K562 (cell line): Measurements from ENCODE around the gene CDK9. TPM values are rescaled to one million over a fixed set of nuclear protein-coding genes. Genes with fewer than 3 reads are reported as not detected.
A peak's percentile ranks its signal among the peaks of the same experiment; 100 is the strongest.

ENCODE experiments used
- ATF3 ChIP-seq, 2 experiments: fragments of 450-650 bp in 1 of 2; sonication (generic) in 1 of 2; formaldehyde crosslinking in 1 of 2; IDR thresholded peaks in 1 of 2; conservative IDR thresholded peaks in 1 of 2; 2 replicates each; pipeline versions ENCODE4 v1.6.1 to v1.8.1; 2016 to 2023; ENCODE audit warnings: mild to moderate bottlenecking in 2 of 2, moderate library complexity in 2 of 2, inconsistent platforms in 1 of 2, missing genetic modification reagents in 1 of 2
- BRD9 ChIP-seq: fragments of 450-650 bp; IDR thresholded peaks from 2 replicates; pipeline ENCODE4 v1.6.1; 2018; ENCODE audit warnings: low read depth; ENCODE audit not compliant: partially characterized antibody
- CHAMP1 ChIP-seq: fragments of 450-650 bp; IDR thresholded peaks from 2 replicates; pipeline ENCODE4 v1.6.1; 2016; ENCODE audit warnings: mild to moderate bottlenecking
- CTBP1 ChIP-seq: fragments of 450-650 bp; IDR thresholded peaks from 2 replicates; pipeline ENCODE4 v1.6.1; 2016; ENCODE audit warnings: borderline replicate concordance
- EP300 ChIP-seq: IDR thresholded peaks from 2 replicates; pipeline ENCODE4 v1.6.1; 2012; ENCODE audit warnings: low read length, improper control_type of control experiment
- HES1 ChIP-seq: fragments of 450-650 bp; IDR thresholded peaks from 2 replicates; pipeline ENCODE4 v1.6.1; 2016; ENCODE audit warnings: low read depth, mild to moderate bottlenecking, moderate library complexity
- HMBOX1 ChIP-seq: sonication (generic); IDR thresholded peaks from 2 replicates; pipeline ENCODE4 v1.6.1; 2016
- JUND ChIP-seq, 2 experiments: IDR thresholded peaks; 2 replicates in 1 of 2; 3 replicates in 1 of 2; pipeline ENCODE4 v1.6.1; 2011; ENCODE audit warnings: borderline replicate concordance in 2 of 2, low read depth in 2 of 2, low read length in 2 of 2, improper control_type of control experiment in 1 of 2, missing biosample characterization in 1 of 2, missing genetic modification characterization in 1 of 2, missing genetic modification reagents in 1 of 2
- L3MBTL2 ChIP-seq: fragments of 450-650 bp; IDR thresholded peaks from 2 replicates; pipeline ENCODE4 v1.6.1; 2016; ENCODE audit warnings: mild to moderate bottlenecking, moderate library complexity
- MEIS2 ChIP-seq: fragments of 450-650 bp; IDR thresholded peaks from 2 replicates; pipeline ENCODE4 v1.6.1; 2014; ENCODE audit warnings: mild to moderate bottlenecking; ENCODE audit not compliant: partially characterized antibody
- MYC ChIP-seq, 2 experiments: fragments of 250-450 bp in 1 of 2; sonication (Bioruptor Pico) in 1 of 2; IDR thresholded peaks; 2 replicates each; pipeline versions ENCODE4 v1.5.1 to v1.6.1; 2012 to 2021; ENCODE audit warnings: low read depth in 2 of 2, borderline replicate concordance in 1 of 2, improper control_type of control experiment in 1 of 2, low read length in 1 of 2, mild to moderate bottlenecking in 1 of 2, moderate library complexity in 1 of 2
- POLR2H ChIP-seq: IDR thresholded peaks from 2 replicates; pipeline ENCODE4 v1.6.1; 2016; ENCODE audit warnings: missing genetic modification characterization, low read depth, mild to moderate bottlenecking, control low read depth, missing compliant biosample characterization, moderate library complexity
- POU5F1 ChIP-seq: fragments of 150-350 bp; IDR thresholded peaks from 2 replicates; pipeline ENCODE4 v1.6.1; 2014; ENCODE audit warnings: borderline replicate concordance, low read length, low read depth, mild to moderate bottlenecking; ENCODE audit not compliant: partially characterized antibody
- RFX1 ChIP-seq: fragments of 450-650 bp; IDR thresholded peaks from 2 replicates; pipeline ENCODE4 v1.6.1; 2016; ENCODE audit warnings: mild to moderate bottlenecking, moderate library complexity
- SMARCA5 ChIP-seq: fragments of 450-650 bp; IDR thresholded peaks from 2 replicates; pipeline ENCODE4 v1.6.1; 2016
- SMARCE1 ChIP-seq: fragments of 450-650 bp; IDR thresholded peaks from 2 replicates; pipeline ENCODE4 v1.7.1; 2016; ENCODE audit warnings: mild to moderate bottlenecking
- STAT6 ChIP-seq: sonication (generic); formaldehyde crosslinking; IDR thresholded peaks from 2 replicates; pipeline ENCODE4 v1.8.1; 2023; ENCODE audit warnings: mild to moderate bottlenecking, missing genetic modification reagents
- TARDBP ChIP-seq: fragments of 450-650 bp; IDR thresholded peaks from 2 replicates; pipeline ENCODE4 v1.6.1; 2016
- ZNF324 ChIP-seq: fragments of 250-450 bp; sonication (Bioruptor Pico); IDR thresholded peaks from 2 replicates; pipeline ENCODE4 v1.4.0; 2020; ENCODE audit warnings: mild to moderate bottlenecking
- ZNF699 ChIP-seq: fragments of 250-450 bp; sonication (Bioruptor Pico); IDR thresholded peaks from 2 replicates; pipeline ENCODE4 v1.8.0; 2021; ENCODE audit warnings: mild to moderate bottlenecking, moderate library complexity; ENCODE audit not compliant: insufficient replicate concordance
- polyA plus RNA-seq, 8 experiments: library from polyadenylated mRNA; depleted of rRNA in 4 of 8; stranded (reverse) in 5 of 8; unstranded in 3 of 8; fragments of >200 nt; fragmentation: Nextera tagmentation in 2 of 8; fragmentation: Illumina TruSeq in 1 of 8; extraction: Ambion mirVana in 2 of 8; extraction: Trizol in 1 of 8; gene quantifications; 2 replicates each; pipeline versions ENCODE4 v1.2.1 to v1.2.3, GENCODE V29; 2011 to 2014; ENCODE audit warnings: inconsistent platforms in 1 of 8, missing spikeins in 1 of 8
- total RNA-seq, 7 experiments: library from RNA; depleted of rRNA in 6 of 7; stranded (reverse); fragments of >200 nt in 6 of 7; fragmentation: Illumina TruSeq in 2 of 7; extraction: Trizol in 2 of 7; gene quantifications; 2 replicates each; pipeline versions ENCODE4 v1.2.1 to v1.2.3, GENCODE V29; 2011 to 2021; ENCODE audit warnings: low replicate concordance in 1 of 7

CDK9 gene
- total and polyA plus RNA-seq, 9 of the 15 experiments (the other 6 are each of a cell fraction or from before 2014, with no cell fraction given), result 4.2 to 78.6 (median 33.0) TPM

GRCh38 chr9:127758843-127759242 lies 27.0 kb upstream of the CDK9 start (continued):
- TF ChIP-seq MYC (IDR thresholded peaks at IDR 0.05; ENCODE audit: low read depth, low read length), result peak; percentile 37; the same call in 1 of the 2 replicates
- TF ChIP-seq MYC (CRISPR knock-in tag; IDR thresholded peaks at IDR 0.05; ENCODE audit: borderline replicate concordance, low read depth), result 0 out of 2 replicates have a peak, but pooled peaks have one; percentile 40
- TF ChIP-seq SMARCA5, result no peak
- no peak for TF ChIP-seq POLR2H (tag)
- TF ChIP-seq RFX1, result peak; percentile 73
- no peak for TF ChIP-seq ZNF324 (CRISPR knock-in tag)
- no peak for TF ChIP-seq CHAMP1
- TF ChIP-seq HMBOX1, result peak; percentile 94
- peak; percentile 87 for TF ChIP-seq CTBP1
- TF ChIP-seq L3MBTL2, result 0 out of 2 replicates have a peak, but pooled peaks have one; percentile 43
- TF ChIP-seq ATF3 (IDR thresholded peaks at IDR 0.05), result peak; percentile 94
- TF ChIP-seq ATF3 (CRISPR knock-in tag; conservative IDR thresholded peaks at IDR 0.05), result no peak
- TF ChIP-seq MEIS2, result peak; percentile 90
- TF ChIP-seq STAT6, result no peak
- 0 out of 2 replicates have a peak, but pooled peaks have one; percentile 17 for TF ChIP-seq HES1
- no peak for TF ChIP-seq POU5F1
- peak; percentile 35 for TF ChIP-seq BRD9
- 0 out of 2 replicates have a peak, but pooled peaks have one; percentile 20 for TF ChIP-seq SMARCE1
- no peak for TF ChIP-seq TARDBP
- TF ChIP-seq ZNF699 (CRISPR knock-in tag), result no peak
- peak; percentile 74 for TF ChIP-seq JUND (IDR thresholded peaks at IDR 0.05; ENCODE audit: borderline replicate concordance, low read depth, low read length)
- TF ChIP-seq JUND (tag; IDR thresholded peaks at IDR 0.05; ENCODE audit: borderline replicate concordance, low read depth, low read length), result peak; percentile 51; the same call in 1 of the 3 replicates
- TF ChIP-seq EP300, result peak; percentile 51; the same call in 1 of the 2 replicates
